Suprapubic skin (tissue), 3 donors: ENCODE results near the gene LRRC27.

ENCODE experiments used
- CTCF ChIP-seq, 2 donors: fragments of 200-600 bp in 1 of 2; fragments of 450-650 bp in 1 of 2; sonication (generic) in 1 of 2; IDR thresholded peaks; one replicate each; pipeline ENCODE4 v1.5.1; 2016 to 2019; ENCODE audit warnings: antibody characterized with exemption in 2 of 2, mild to moderate bottlenecking in 1 of 2, moderate library complexity in 1 of 2
- POLR2A ChIP-seq, 2 donors: fragments of 450-650 bp; IDR thresholded peaks; one replicate each; pipeline ENCODE4 v1.6.1; 2017; ENCODE audit warnings: antibody characterized with exemption in 2 of 2, mild to moderate bottlenecking in 2 of 2, moderate library complexity in 2 of 2

DNA sequence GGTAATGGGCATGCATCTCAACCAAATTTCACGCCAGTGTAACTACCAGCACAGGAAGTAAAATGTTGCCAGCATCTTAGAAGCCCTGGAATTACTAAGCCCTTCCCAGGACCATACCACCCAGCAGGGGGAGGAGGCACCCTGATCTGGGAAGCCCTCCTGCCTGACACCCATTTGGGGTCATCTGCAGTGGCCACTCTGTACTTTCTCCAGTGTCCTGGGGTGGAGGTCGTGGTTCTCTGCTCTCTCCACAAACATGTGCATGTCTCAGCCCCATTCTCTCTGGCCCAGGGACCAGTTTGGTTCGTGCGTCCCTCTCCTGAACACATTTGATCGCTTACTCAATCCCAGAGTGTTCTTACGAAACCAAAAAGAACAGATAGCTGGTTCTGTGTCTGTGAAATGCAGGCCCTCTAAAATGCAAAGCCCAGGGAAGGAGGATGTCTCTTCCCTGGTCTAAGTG is 9.4 kb upstream of the LRRC27 start:
- TF ChIP-seq POLR2A (IDR thresholded peaks at IDR 0.05) (no peak), CTCF (IDR thresholded peaks at IDR 0.05) (no peak)
